ENCODE measurements around the gene LRRC8A.
"Not testable (repeated sequence)": the region's sequence is repeated elsewhere in the genome, so short reads cannot be mapped to it uniquely, and the experiment has no call there.

Gene LRRC8A

GRCh38 chr9:128863647-128864046 lies 18.3 kb upstream of the LRRC8A start:
- peak; percentile 64 to 84 for DNase-seq (ENCODE audit: low read depth in 2 of 2, low spot score in 1 of 2)

- DNase-seq (ENCODE audit: low read depth in 2 of 2, low spot score in 1 of 2), result no peak
Measured at GRCh38 chr9:128870128-128870940, 11.6 kb upstream of the LRRC8A start.

DNA sequence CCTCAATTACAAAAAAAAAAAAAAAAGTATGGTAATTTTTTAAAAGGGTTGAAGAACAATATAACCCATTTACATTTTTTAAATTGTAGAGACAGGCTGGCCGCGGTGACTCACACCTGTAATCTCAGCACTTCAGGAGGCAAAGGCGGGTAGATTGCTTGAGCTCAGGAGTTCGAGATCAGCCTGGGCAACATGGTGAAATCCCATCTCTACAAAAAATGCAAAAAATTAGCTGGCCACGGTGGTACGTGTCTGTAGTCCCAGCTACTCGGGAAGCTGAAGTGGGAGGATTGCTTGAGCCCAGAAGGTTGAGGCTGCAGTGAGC lies 11.0 kb upstream of the LRRC8A start:
- not testable (repeated sequence) for DNase-seq (ENCODE audit: low read depth in 2 of 2, low spot score in 1 of 2)

- no peak for DNase-seq (ENCODE audit: low read depth in 2 of 2, low spot score in 1 of 2)
Measured at GRCh38 chr9:128877852-128878251, 4.1 kb upstream of the LRRC8A start.

DNA sequence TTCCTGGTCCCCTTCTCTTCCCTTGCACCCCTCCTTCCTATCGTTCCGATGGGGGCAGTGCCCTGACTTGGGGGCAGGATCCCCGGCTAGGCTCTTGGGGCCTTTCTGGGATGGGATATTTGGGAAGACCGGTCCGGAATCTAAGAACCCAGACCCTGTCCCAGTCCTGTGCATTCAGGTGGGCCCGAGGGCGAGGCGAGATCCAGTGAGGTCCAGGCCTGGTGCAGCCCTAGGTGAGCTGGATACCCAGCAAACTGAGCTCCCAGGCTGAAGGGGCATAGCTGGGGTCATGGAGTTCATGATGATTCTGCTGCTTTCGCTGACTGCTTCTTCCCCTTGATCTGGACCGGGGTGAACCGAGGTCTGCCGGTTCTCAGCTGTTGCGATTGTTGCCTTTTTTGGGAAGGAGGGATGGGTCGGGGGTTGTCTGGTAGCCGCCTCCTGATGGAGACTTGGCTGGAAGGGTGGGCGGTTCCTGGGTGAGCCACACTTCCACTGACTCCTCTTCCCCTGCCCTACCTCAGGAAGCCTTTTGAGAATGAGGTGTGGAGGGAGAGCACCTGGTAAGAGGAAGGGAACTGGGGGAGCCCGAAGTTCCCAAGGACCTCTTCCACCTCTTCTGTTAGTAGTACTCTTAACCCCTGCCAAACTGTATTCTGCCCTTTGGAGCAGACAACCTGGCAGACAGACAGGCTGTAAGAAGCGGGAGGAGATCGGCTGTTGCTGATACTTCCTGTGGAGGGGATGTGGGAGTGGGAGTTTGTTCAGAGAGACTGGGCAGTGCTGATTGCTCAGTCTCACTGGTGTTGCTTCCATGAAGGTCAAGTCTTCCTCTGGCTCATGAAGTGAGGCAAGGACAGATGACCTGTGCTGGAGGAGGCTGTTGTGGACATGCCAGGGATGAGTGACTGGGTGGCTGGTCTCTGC lies 1.0 kb downstream of the LRRC8A start:
- DNase-seq (ENCODE audit: low read depth in 2 of 2, low spot score in 1 of 2), result no peak

DNA sequence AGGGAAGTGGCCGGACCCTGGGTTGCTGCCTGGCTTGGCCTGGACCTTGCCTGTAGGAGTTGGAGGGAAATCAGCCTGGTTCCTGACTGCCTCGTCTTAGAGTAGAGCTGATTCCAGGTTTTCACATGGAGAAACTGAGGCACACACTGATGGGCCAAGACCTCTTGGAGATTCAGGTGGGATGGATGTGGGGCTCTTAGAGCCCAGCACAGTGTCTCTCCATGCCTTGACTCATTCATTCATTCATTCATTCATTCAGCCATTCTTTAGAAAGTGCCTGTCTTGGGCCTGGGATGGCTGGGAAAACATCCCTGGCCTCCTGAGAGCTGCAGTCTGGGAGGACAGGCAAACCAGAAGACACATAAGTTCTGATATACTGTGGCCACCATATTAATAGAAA lies 2.2 kb downstream of the LRRC8A start:
- DNase-seq (ENCODE audit: low read depth in 2 of 2, low spot score in 1 of 2), result no peak

GRCh38 chr9:128885376-128885775 lies 3.4 kb downstream of the LRRC8A start:
- DNase-seq (ENCODE audit: low read depth in 2 of 2, low spot score in 1 of 2), result no peak

- no peak for DNase-seq (ENCODE audit: low read depth in 2 of 2, low spot score in 1 of 2)
Measured at GRCh38 chr9:128885798-128886197, 3.9 kb downstream of the LRRC8A start.

DNA sequence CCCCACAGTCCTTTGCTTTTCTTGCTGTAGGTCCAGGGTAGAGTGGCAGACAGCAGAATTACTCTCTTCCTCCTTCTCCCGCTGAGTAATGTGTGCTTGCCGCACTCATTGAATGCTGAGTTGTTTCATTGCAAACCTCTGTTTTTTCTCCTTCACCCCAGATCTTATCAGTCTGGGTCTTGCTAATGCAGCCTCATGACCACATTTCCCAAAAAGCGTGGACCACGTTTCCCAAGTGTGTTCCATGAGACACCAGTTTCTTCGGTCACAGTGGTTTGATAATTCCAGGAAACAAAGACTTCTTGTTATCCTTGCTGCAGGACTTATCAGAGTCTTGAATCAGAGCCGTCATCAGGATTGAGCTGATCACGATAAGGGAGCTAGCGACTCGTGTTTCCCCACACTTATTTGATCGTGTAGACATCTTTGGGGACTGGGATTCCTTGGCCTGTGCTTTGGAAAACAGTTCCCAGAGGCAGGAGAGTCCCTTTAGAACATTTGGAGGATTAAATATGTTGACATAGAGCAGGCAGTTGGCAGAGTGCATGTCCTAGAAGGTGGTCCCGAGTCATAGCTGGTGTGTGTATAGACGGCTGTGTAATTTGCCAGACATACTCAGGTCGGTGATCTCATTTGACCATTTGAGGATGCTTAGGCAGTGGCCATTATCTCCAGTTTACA lies 4.4 kb downstream of the LRRC8A start:
- no peak for DNase-seq (ENCODE audit: low read depth in 2 of 2, low spot score in 1 of 2)

GRCh38 chr9:128887049-128887448 lies 5.1 kb downstream of the LRRC8A start:
- DNase-seq (ENCODE audit: low read depth in 2 of 2, low spot score in 1 of 2), result no peak

GRCh38 chr9:128887914-128888350 lies 6.0 kb downstream of the LRRC8A start:
- DNase-seq (ENCODE audit: low read depth in 2 of 2, low spot score in 1 of 2), result no peak

DNA sequence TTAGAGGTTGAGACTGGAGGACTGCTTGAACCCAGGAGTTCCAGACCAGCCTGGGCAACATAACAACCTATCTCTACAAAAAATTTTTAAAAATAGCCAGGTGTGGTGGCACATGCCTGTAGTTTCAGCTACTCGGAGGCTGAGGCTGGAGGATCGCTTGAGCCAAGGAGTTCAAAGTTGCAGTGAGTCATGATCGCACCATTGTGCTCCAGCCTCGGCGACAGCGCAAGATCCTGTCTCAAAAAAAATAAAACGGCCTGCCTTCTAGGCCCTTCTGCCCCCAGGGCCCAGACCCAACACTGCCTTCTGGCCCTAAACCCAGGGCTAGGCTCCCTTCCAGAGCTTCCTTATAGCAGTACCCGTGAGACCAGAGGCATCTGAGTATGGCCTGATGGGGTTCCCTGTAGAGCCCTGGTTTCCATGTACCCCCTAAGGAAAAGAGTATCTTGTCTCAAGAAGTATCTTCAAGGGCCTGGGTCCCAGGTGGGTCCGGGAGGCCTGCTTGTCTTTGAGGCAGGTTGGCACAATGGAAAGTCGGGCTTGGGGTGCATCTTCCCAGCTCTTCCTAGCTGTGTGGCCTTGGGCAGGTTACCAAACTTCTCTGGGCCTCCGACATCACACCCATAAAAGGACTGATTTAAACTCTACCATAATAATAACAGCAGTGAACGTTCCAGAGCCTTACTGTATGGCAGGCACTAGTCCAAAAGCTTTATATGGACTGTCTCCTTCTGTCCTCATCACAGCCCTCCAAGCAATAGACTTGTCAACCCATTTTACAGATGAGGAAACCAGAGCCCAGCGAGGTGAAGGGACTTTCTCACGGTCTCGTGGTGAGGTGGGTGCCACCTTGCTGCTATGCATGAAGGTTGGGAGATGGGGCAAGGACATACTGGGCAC lies 9.6 kb downstream of the LRRC8A start:
- DNase-seq (ENCODE audit: low read depth in 2 of 2, low spot score in 1 of 2), result no peak

DNA sequence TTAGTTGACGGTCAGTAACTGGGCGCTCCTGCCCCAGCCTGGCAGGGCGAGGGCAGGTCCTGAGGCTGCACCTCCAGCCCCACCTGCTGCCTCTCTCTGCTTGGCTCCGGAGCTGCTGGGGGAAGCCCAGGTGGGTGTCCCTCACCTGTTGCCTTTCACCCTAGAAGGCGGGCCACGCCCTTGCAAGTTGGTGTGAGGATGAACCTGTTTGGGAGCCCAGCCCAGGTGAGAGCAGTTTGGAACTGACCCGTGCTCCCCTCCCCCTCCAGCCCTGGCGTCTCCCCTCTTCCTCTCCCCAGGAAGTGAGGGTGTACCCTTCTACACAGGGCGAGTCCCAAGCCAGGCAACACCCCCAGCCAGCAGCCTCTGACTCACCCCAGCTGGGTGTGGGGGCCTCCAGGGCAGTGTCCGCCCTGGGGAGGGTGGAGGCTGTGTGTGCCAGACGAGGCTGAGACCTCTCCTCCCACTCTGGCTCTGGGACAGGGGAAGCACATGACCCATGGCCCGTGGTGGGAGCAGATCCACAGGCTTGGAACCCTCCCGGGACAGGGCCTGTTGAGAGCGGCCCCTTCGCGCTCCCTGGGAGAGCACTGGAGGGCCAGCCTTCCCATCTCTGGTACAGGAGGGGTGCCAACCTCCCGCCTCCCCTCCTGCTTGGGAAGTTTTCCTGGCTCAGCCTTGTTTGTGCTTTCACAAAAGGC lies 10.4 kb downstream of the LRRC8A start:
- no peak for DNase-seq (ENCODE audit: low read depth in 2 of 2, low spot score in 1 of 2)

GRCh38 chr9:128893354-128893753 lies 11.4 kb downstream of the LRRC8A start:
- DNase-seq (ENCODE audit: low read depth in 2 of 2, low spot score in 1 of 2), result no peak

GRCh38 chr9:128894764-128895163 lies 12.8 kb downstream of the LRRC8A start:
- DNase-seq (ENCODE audit: low read depth in 2 of 2, low spot score in 1 of 2), result no peak

GRCh38 chr9:128895556-128895955 lies 13.6 kb downstream of the LRRC8A start:
- no peak for DNase-seq (ENCODE audit: low read depth in 2 of 2, low spot score in 1 of 2)

GRCh38 chr9:128898382-128898781 lies 16.4 kb downstream of the LRRC8A start:
- no peak for DNase-seq (ENCODE audit: low read depth in 2 of 2, low spot score in 1 of 2)

GRCh38 chr9:128898845-128899565 lies 17.1 kb downstream of the LRRC8A start:
- no peak for DNase-seq (ENCODE audit: low read depth in 2 of 2, low spot score in 1 of 2)

DNA sequence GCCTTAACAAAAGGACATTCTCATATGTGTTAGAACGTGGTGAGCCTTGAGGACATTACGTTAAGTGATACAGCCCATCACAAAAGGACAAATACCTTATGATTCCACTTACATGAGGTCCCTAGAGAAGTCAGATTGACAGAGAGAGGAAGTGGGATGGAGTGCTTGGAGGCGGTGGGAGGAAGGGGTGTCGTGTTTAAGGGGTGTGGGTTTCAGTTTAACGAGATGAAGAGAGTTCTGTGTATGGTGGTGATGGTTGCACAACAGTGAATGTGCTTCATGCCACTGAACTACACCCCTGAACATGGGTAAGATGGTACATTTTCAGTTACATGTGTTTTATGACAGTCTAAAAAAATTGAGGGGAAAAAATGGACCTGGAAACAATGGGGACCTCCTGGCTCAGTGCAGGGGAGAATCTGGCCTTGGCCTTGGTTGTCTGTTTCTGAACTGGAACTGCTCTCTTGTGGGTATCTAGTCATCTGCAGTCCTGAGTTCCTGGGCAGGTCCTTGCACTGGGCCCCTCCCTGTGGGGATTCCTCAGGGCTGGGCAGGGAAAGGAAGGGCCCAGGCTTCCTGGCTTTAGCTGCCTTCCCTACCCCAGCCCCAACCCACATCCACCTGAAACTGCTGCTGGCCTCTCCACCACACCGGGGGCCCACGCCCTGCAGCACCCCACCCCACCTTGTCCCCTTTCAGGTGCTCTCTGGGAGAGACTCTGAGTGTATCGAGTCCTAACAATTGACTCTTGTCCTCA lies 17.8 kb downstream of the LRRC8A start:
- DNase-seq (ENCODE audit: low read depth in 2 of 2, low spot score in 1 of 2), result no peak

Data from stimulated activated CD8-positive, alpha-beta memory T cell treated with anti-CD3 and anti-CD28 coated beads, Interleukin-4, amount 100 ng/mL, for 4 hours (primary cell).